Measurements from ENCODE around the gene MGST2. TPM values are rescaled to one million over a fixed set of nuclear protein-coding genes. Genes with fewer than 3 reads are reported as not detected.

The MGST2 gene
- total RNA-seq, 1 donor: 3.6 TPM

DNA sequence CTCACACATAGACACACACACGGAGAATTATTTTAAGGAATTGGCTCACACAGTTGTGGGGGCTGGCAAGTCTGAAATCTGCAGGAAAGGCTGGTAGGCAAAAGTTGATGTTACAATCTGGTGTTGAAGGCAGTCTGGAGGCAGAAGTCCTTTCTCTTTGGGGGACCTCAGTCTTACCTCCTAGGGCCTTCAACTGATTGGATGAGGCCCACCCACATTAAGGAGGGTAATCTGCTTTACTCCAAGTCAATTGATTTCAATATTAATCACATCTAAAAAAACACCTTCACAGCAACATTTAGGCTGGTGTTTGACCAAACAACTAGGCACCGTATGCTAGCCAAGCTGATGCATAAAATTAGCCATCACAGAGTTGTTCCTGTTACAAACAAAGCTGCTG lies 10.7 kb downstream of the MGST2 start:
- H3K4me3 ChIP-seq (ENCODE audit: low read depth, low read length): no peak overlapping the region
- no peak for DNase-seq (ENCODE audit: low read depth)
- TF ChIP-seq, protein P1, sequence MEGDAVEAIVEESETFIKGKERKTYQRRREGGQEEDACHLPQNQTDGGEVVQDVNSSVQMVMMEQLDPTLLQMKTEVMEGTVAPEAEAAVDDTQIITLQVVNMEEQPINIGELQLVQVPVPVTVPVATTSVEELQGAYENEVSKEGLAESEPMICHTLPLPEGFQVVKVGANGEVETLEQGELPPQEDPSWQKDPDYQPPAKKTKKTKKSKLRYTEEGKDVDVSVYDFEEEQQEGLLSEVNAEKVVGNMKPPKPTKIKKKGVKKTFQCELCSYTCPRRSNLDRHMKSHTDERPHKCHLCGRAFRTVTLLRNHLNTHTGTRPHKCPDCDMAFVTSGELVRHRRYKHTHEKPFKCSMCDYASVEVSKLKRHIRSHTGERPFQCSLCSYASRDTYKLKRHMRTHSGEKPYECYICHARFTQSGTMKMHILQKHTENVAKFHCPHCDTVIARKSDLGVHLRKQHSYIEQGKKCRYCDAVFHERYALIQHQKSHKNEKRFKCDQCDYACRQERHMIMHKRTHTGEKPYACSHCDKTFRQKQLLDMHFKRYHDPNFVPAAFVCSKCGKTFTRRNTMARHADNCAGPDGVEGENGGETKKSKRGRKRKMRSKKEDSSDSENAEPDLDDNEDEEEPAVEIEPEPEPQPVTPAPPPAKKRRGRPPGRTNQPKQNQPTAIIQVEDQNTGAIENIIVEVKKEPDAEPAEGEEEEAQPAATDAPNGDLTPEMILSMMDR (IDR thresholded peaks at IDR 0.05; ENCODE audit: insufficient read depth, low read length): no peak

DNA sequence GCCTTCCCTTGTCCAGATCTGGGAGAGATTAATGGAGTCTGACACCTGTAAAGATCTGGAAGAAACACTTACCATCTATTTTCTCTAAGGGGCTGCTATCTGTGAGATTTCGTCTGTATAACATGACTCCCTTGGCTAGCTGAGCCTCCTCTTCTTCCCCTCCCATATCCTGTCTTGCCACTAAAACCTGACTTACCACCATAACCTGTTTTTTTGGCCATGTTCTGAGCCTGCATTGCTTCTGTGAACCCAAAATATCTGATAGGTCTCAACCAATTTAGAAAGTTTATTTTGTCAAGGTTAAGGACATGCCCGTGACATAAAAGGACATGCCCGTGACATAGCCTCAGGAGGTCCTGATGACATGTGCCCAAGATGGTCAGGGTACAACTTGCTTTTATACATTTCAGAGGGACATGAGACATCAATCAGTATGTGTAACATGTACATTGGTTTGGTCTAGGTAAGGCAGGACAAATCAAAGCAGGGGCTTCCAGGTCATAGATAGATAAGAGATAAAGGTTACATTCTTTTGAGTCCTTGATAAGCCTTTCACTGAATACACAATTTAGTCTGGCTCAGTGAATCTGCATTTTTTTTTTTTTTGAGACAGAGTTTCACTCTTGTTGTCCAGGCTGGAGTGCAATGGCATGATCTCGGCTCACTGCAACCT lies 11.4 kb downstream of the MGST2 start:
- H3K4me3 ChIP-seq (ENCODE audit: low read depth, low read length): no peak overlapping the region
- TF ChIP-seq, protein P1 (IDR thresholded peaks at IDR 0.05; ENCODE audit: insufficient read depth, low read length): no peak

DNA sequence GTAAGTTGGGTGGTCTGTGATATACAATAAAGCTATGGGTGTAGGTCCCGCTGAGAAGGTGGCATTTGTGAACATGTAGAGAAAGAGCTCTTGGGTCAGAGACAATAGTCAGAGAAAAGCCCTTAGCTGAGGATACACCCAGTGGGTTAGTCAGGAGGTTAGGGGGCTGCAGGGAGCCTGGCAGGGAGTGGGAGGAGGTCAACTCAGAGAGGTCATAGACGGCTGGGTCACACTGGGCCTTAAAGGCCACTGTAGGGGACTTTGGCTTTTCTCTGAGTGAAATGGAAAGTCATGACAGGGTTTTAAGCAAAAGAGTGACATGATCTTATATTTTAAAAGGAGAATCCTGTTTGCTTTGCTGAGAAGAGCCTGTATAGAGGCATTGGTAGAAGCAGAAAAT lies 16.7 kb downstream of the MGST2 start:
- TF ChIP-seq, protein P1 (IDR thresholded peaks at IDR 0.05; ENCODE audit: insufficient read depth, low read length): no peak
- no peak for DNase-seq (ENCODE audit: low read depth)
- no peak overlapping the region for H3K4me3 ChIP-seq (ENCODE audit: low read depth, low read length)

More for the DNA sequence above, 11.4 kb downstream of the MGST2 start:
- DNase-seq (ENCODE audit: low read depth): no peak

DNA sequence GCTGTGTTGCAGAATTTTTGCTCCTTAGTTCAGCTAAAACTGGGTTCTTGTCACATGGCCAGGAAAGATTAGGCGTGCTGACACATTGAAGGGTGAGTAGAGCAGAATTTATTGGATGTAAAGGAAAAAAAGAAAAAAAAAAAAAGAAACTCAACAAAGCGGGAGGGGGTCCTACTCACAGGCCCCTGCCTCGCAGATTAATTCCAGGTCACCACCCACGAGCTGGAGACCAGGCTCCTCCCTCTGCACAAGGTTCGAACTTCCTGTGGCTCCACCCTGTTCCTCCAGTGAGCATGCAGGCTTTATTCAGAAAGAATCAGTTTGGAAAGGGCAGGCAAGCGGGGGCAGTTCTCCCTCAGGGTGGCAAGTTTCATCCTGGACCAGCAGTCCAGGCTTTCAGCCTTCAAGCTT lies 17.1 kb downstream of the MGST2 start:
- no peak overlapping the region for H3K4me3 ChIP-seq (ENCODE audit: low read depth, low read length)
- TF ChIP-seq, protein P1 (IDR thresholded peaks at IDR 0.05; ENCODE audit: insufficient read depth, low read length): no peak
- DNase-seq (ENCODE audit: low read depth): peak; percentile 56

DNA sequence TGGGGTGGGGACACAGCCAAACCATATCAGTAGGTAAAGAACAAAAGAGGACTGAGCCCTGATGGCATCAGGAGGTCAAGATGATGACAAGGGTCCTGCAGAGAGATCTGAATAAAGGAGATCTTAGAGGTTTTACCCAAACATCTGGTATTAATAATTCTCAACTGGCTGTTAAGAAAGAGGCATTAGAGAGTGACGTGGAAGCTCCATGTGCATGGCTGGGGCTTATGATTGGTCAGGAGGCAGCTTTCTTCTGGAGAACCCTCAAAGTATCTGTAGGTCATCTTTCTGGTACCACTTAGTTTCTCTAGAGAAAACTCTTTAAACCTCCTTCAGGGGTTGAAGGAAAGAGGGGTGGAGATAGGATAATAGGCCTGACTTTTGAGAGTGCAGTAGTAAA lies 18.7 kb downstream of the MGST2 start:
- peak; percentile 25 for DNase-seq (ENCODE audit: low read depth)
- no peak overlapping the region for H3K4me3 ChIP-seq (ENCODE audit: low read depth, low read length)
- TF ChIP-seq, protein P1 (IDR thresholded peaks at IDR 0.05; ENCODE audit: insufficient read depth, low read length): no peak

DNA sequence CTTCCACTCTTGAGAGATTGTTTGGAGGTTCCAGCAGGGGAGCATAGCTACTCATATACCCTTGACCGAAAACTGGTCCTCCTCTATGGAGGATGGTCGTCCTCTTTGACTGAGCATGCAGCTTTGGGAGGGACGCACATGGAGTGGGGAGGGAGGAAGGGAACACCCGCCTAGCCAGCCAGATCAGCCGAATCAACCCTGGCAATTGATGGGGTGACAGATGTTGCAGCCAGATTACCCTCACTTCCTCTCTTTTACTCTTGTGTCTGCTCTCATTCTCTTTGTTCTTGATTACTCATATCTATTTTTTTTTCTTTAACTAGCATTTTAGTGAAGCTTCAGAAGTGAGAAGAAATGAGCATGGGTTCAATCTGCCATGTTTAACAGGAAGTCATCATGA lies 19.6 kb downstream of the MGST2 start:
- H3K4me3 ChIP-seq (ENCODE audit: low read depth, low read length): no peak overlapping the region
- TF ChIP-seq, protein P1 (IDR thresholded peaks at IDR 0.05; ENCODE audit: insufficient read depth, low read length): no peak
- DNase-seq (ENCODE audit: low read depth): no peak

DNA sequence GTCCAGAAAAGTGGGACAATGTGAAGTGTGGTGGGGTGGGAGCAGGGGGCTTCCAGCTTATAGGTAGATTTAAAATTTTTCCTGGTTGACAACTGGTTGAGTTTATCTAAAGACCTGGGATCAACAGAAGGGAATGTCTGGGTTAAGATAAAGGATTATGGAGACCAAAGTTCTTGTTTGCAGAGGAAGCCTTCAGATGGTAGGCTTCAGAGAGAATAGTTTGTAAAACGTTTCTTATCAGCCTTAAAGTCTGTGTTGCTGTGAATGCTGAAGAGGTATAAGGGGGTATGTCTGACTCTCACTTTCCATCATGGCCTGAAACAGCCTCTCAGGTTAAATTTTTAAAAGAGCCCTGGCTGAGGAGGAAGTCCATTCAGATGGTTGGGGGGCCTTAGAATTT lies 20.5 kb downstream of the MGST2 start:
- no peak overlapping the region for H3K4me3 ChIP-seq (ENCODE audit: low read depth, low read length)
- TF ChIP-seq, protein P1 (IDR thresholded peaks at IDR 0.05; ENCODE audit: insufficient read depth, low read length): no peak
- DNase-seq (ENCODE audit: low read depth): no peak
